ENCODE data around the gene CAND2.

DNA sequence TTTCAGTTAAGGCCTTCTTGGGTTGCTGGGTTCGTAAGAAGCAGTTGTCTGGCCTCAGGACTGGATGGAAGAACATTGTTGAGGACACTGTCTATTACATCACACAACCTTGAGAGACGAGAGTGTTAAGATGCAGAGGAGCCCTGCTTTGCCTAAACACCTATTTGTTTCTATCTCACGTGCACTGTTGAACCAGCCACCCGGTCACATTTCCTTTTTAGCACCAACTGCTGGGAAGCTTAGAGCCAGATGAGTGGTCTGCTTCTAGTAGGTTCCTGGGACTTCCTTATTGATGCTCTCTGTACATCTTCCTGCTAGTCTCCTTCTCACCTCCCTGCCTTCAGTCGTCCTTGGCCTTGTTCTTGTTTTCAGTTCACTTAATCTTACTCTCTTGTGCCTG, 22.3 kb downstream of the CAND2 start:
- TF ChIP-seq POLR2A (IDR thresholded peaks at IDR 0.05) (no peak), CTCF (IDR thresholded peaks at IDR 0.05) (no peak)
